IMR-90 (cell line): ENCODE results near the gene ALK. TPM values are rescaled to one million over a fixed set of nuclear protein-coding genes. Genes with fewer than 3 reads are reported as not detected.

ENCODE experiments used
- ATAC-seq: fragments of 200-7000 bp; cut with Tn5 transposase; 2 replicates; pipeline ENCODE4 v1.9.1; 2020; ENCODE audit warnings: low read depth, mild to moderate bottlenecking, moderate library complexity
- BruUV-seq: library from RNA; stranded (reverse); fragments of 400-500 nt; replicated peaks from 2 replicates; lab custom pipeline; 2021; lab: Mats Ljungman, UMichigan
- CTCF ChIA-PET: fragments of 300-600 bp; formaldehyde crosslinking; extraction: SDS; loops from one replicate; lab custom pipeline; 2021; ENCODE audit warnings: antibody characterized with exemption; lab: Yijun Ruan, JAX
- POLR2A ChIA-PET: fragments of 300-600 bp; sonication (Branson Sonifier 250); formaldehyde crosslinking; loops from one replicate; lab custom pipeline; 2022; ENCODE audit warnings: antibody characterized with exemption; ENCODE audit not compliant: unreplicated experiment; lab: Charles Lee
- DNase-seq: peaks from one replicate; pipeline ENCODE4 v3.0.0; 2013
- H2AFZ ChIP-seq: replicated peaks from 2 replicates; pipeline ENCODE3; 2013; ENCODE audit warnings: low read length, mild to moderate bottlenecking; ENCODE audit not compliant: poor library complexity
- H2AK5ac ChIP-seq: 2 replicates; pipeline ENCODE4 v1.6.1; 2013; ENCODE audit warnings: low read depth, low read length, inconsistent platforms
- H2AK9ac ChIP-seq: replicated peaks from 2 replicates; pipeline ENCODE3; 2013; ENCODE audit warnings: mild to moderate bottlenecking, low read depth, low read length, moderate library complexity; ENCODE audit not compliant: poor library complexity
- H2BK120ac ChIP-seq: 2 replicates; pipeline ENCODE4 v1.6.1; 2013; ENCODE audit warnings: low read depth, low read length, inconsistent platforms
- H2BK15ac ChIP-seq: 3 replicates; pipeline ENCODE4 v1.6.1; 2013; ENCODE audit warnings: low read depth, low read length, inconsistent platforms
- H2BK20ac ChIP-seq: 2 replicates; pipeline ENCODE4 v1.6.1; 2013; ENCODE audit warnings: low read depth, mild to moderate bottlenecking, inconsistent platforms, low read length, moderate library complexity
- H2BK5ac ChIP-seq: 2 replicates; pipeline ENCODE4 v1.6.1; 2013; ENCODE audit warnings: mild to moderate bottlenecking, low read depth, low read length, inconsistent platforms; ENCODE audit not compliant: poor library complexity, severe bottlenecking
- H3K14ac ChIP-seq: replicated peaks from 2 replicates; pipeline ENCODE4 v1.6.1; 2013; ENCODE audit warnings: low read depth, low read length, inconsistent platforms
- H3K18ac ChIP-seq: 2 replicates; pipeline ENCODE4 v1.6.1; 2013; ENCODE audit warnings: low read depth, low read length, control low read depth
- H3K23ac ChIP-seq: 2 replicates; pipeline ENCODE4 v1.6.1; 2013; ENCODE audit warnings: low read depth, low read length, inconsistent platforms
- H3K27ac ChIP-seq: 2 replicates; pipeline ENCODE4 v1.5.1; 2013; ENCODE audit warnings: mild to moderate bottlenecking, control low read depth, low read length; ENCODE audit not compliant: insufficient read depth
- H3K27me3 ChIP-seq: 2 replicates; pipeline ENCODE4 v1.6.1; 2013; ENCODE audit warnings: low read length; ENCODE audit not compliant: control insufficient read depth, insufficient read depth
- H3K36me3 ChIP-seq: 2 replicates; pipeline ENCODE4 v1.6.1; 2013; ENCODE audit warnings: low read length, mixed read lengths; ENCODE audit not compliant: control insufficient read depth, insufficient read depth
- H3K4ac ChIP-seq: 2 replicates; pipeline ENCODE4 v1.6.1; 2013; ENCODE audit warnings: low read depth, low read length, inconsistent platforms
- H3K4me1 ChIP-seq: 2 replicates; pipeline ENCODE4 v1.6.1; 2013; ENCODE audit warnings: low read length, mixed read lengths; ENCODE audit not compliant: control insufficient read depth, insufficient read depth
- H3K4me2 ChIP-seq: 2 replicates; pipeline ENCODE4 v1.6.1; 2013; ENCODE audit warnings: low read depth, mild to moderate bottlenecking, control low read depth, low read length, moderate library complexity
- H3K4me3 ChIP-seq: 2 replicates; pipeline ENCODE4 v1.5.1; 2013; ENCODE audit warnings: low read depth, mild to moderate bottlenecking, control low read depth, low read length, moderate library complexity; ENCODE audit not compliant: insufficient read depth
- H3K56ac ChIP-seq: 2 replicates; pipeline ENCODE4 v1.6.1; 2013; ENCODE audit warnings: low read length, inconsistent platforms; ENCODE audit not compliant: insufficient read depth; ENCODE audit errors: extremely low read depth
- H3K79me1 ChIP-seq, 2 experiments: 2 replicates each; pipeline ENCODE4 v1.6.1; 2013; ENCODE audit warnings: low read length in 2 of 2, inconsistent platforms in 1 of 2, low read depth in 1 of 2
- H3K9ac ChIP-seq: 2 replicates; pipeline ENCODE4 v1.6.1; 2013; ENCODE audit warnings: low read depth, low read length, control low read depth
- H3K9me1 ChIP-seq: 2 replicates; pipeline ENCODE4 v1.6.1; 2013; ENCODE audit warnings: low read length, inconsistent platforms; ENCODE audit not compliant: insufficient read depth
- H3K9me3 ChIP-seq: 2 replicates; pipeline ENCODE4 v1.6.1; 2013; ENCODE audit warnings: low read length; ENCODE audit not compliant: control insufficient read depth, insufficient read depth
- H4K20me1 ChIP-seq: 2 replicates; pipeline ENCODE4 v1.6.1; 2013; ENCODE audit warnings: low read length, inconsistent platforms; ENCODE audit not compliant: insufficient read depth
- H4K5ac ChIP-seq: 2 replicates; pipeline ENCODE4 v1.6.1; 2013; ENCODE audit warnings: mild to moderate bottlenecking, low read depth, low read length, control low read depth
- H4K8ac ChIP-seq, 2 experiments: 2 replicates each; pipeline ENCODE4 v1.6.1; 2013; ENCODE audit warnings: low read depth in 2 of 2, low read length in 2 of 2, control low read depth in 1 of 2, inconsistent platforms in 1 of 2
- H4K91ac ChIP-seq: 2 replicates; pipeline ENCODE4 v1.6.1; 2013; ENCODE audit warnings: low read depth, low read length, inconsistent platforms; ENCODE audit not compliant: insufficient read depth
- BHLHE40 ChIP-seq: fragments of 150-350 bp; IDR thresholded peaks from 2 replicates; pipeline ENCODE4 v1.6.1; 2016; ENCODE audit warnings: mild to moderate bottlenecking, low read depth, low read length
- CHD1 ChIP-seq: IDR thresholded peaks from 2 replicates; pipeline ENCODE4 v1.6.1; 2012; ENCODE audit warnings: low read depth, low read length, improper control_type of control experiment
- MAFK ChIP-seq: IDR thresholded peaks from 2 replicates; pipeline ENCODE4 v1.6.1; 2012; ENCODE audit warnings: low read depth, low read length, improper control_type of control experiment
- NFE2L2 ChIP-seq: fragments of 150-350 bp; IDR thresholded peaks from 2 replicates; pipeline ENCODE4 v1.6.1; 2016; ENCODE audit warnings: low read depth, mild to moderate bottlenecking, low read length
- POLR2A ChIP-seq: IDR thresholded peaks from 2 replicates; pipeline ENCODE4 v1.6.1; 2012; ENCODE audit warnings: mild to moderate bottlenecking, low read depth, low read length
- RAD21 ChIP-seq: IDR thresholded peaks from 2 replicates; pipeline ENCODE4 v1.6.1; 2012; ENCODE audit warnings: low read length, improper control_type of control experiment
- SMC3 ChIP-seq: fragments of 150-350 bp; IDR thresholded peaks from 2 replicates; pipeline ENCODE4 v1.6.1; 2016; ENCODE audit warnings: low read depth, mild to moderate bottlenecking, antibody characterized with exemption, low read length, moderate library complexity
- WGBS, 2 experiments: methylation state at CpG; one replicate each; pipeline versions ENCODE4 v1.1.5 to v1.1.7; 2013; ENCODE audit warnings: missing lambda C conversion rate in 2 of 2; ENCODE audit not compliant: insufficient read length in 1 of 2; ENCODE audit errors: extremely low coverage in 2 of 2; 5-methylcytosine and 5-hydroxymethylcytosine counted together
- dilution Hi-C: fragments of 300-500 bp; cut with HindIII; formaldehyde crosslinking; loops from one replicate; pipeline ENCODE4 v1.14.3; 2018; ENCODE audit warnings: low sequenced_read_pairs; ENCODE audit not compliant: unreplicated experiment
- in situ Hi-C: fragments of 300-500 bp; cut with MboI; formaldehyde crosslinking; loops from 3 replicates; pipeline ENCODE4 v1.14.3; 2019; ENCODE audit warnings: low sequenced_read_pairs, inconsistent platforms, mixed read lengths
- intact Hi-C: fragments of 100-400 bp; cut with micrococcal nuclease; formaldehyde crosslinking; loops from 2 replicates; pipeline ENCODE4 v1.10.0; 2022
- polyA plus RNA-seq, 3 experiments: library from polyadenylated mRNA; depleted of rRNA; stranded (reverse); fragments of >200 nt; gene quantifications; 2 replicates each; pipeline ENCODE4 v1.2.3, GENCODE V29; 2012; ENCODE audit warnings: low replicate concordance in 1 of 3
- total RNA-seq: library from RNA; depleted of rRNA; stranded (reverse); fragments of >200 nt; gene quantifications from 2 replicates; pipeline ENCODE4 v1.2.3, GENCODE V29; 2012
- TF ChIP-seq, protein P1 (sequence below): fragments of 150-350 bp; IDR thresholded peaks from 2 replicates; pipeline ENCODE4 v1.6.1; 2016; ENCODE audit warnings: low read depth, mild to moderate bottlenecking, low read length, moderate library complexity, borderline replicate concordance
- TF ChIP-seq, protein P2 (sequence below): conservative IDR thresholded peaks from 2 replicates; pipeline ENCODE4 v1.5.1; 2012; ENCODE audit warnings: mild to moderate bottlenecking, low read depth, low read length, improper control_type of control experiment

The ALK gene
- total and polyA plus RNA-seq, 2 of the 4 experiments (the other 2 are of a cell fraction), result not detected

DNA sequence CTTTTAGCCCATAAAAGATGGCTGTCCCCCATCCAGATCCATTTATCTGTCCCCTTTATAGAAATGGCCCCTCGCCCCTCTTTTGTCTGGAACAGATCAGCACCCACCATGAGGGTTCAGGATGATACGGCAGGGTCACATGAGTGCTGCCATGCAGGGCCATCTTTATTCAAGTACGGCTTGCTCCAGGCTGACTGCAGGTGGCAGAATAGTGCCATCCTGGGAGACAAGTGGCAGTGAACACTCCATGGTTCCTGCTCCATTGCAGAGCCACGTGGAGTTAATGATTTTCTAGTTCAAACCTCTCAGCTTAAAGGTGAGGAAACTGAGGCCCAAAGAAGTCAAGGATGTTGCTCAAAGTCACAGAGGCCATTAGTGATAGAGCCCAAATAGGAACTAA, 625.5 kb downstream of the ALK start:
- H3K23ac ChIP-seq, result no peak overlapping the region
- no peaks in the 10 kb centered on the region for H3K9me3 ChIP-seq
- H4K8ac ChIP-seq, result no peak overlapping the region
- no peaks in the 10 kb centered on the region for H3K9me1 ChIP-seq
- 13% methylated on average over 3 of the region's 4 CpGs; no CpG with 5 or more reads in 1 of the 2 experiments for WGBS, 2 experiments
- H3K56ac ChIP-seq, result no peak overlapping the region
- H3K79me1 ChIP-seq, result no peaks in the 10 kb centered on the region
- ChIA-PET POLR2A (no interaction called here), CTCF (interaction anchor here (1.1 kb wide), 1 partner anchor 12 kb away, joined by 3 read pairs; no protein-coding TSS in a partner anchor)
- H3K4ac ChIP-seq, result no peak overlapping the region
- H2BK120ac ChIP-seq, result no peak overlapping the region
- no peak overlapping the region for H2BK15ac ChIP-seq
- H3K14ac ChIP-seq, result no peak overlapping the region
- no peak overlapping the region for H3K18ac ChIP-seq
- H4K5ac ChIP-seq, result no peak overlapping the region
- dilution Hi-C loops (no loop called here), intact Hi-C loops (loop anchor here (2.0 to 10.0 kb wide), 2 partner anchors 545 to 629 kb away; partner anchors contain the start of gene ALK), in situ Hi-C loops (no loop called here)
- peak; percentile 65 for ATAC-seq
- H2BK5ac ChIP-seq, result no peak overlapping the region
- H3K27me3 ChIP-seq, result peaks cover 5% of the 10 kb centered on the region; the same call in 1 of the 2 replicates
- no peak overlapping the region for H3K27ac ChIP-seq
- no peak overlapping the region for H2AFZ ChIP-seq
- H3K36me3 ChIP-seq, result no peaks in the 10 kb centered on the region
- H3K4me1 ChIP-seq, result no peaks in the 10 kb centered on the region
- H3K9ac ChIP-seq, result no peak overlapping the region
- TF ChIP-seq CHD1 (no peak), POLR2A (no peak), NFE2L2 (no peak), RAD21 (peak; percentile 60), BHLHE40 (no peak), MAFK (no peak), SMC3 (peak; percentile 33; the same call in 1 of the 2 replicates)
- TF ChIP-seq, protein P1, sequence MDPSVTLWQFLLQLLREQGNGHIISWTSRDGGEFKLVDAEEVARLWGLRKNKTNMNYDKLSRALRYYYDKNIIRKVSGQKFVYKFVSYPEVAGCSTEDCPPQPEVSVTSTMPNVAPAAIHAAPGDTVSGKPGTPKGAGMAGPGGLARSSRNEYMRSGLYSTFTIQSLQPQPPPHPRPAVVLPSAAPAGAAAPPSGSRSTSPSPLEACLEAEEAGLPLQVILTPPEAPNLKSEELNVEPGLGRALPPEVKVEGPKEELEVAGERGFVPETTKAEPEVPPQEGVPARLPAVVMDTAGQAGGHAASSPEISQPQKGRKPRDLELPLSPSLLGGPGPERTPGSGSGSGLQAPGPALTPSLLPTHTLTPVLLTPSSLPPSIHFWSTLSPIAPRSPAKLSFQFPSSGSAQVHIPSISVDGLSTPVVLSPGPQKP, result no peak
- TF ChIP-seq, protein P2, sequence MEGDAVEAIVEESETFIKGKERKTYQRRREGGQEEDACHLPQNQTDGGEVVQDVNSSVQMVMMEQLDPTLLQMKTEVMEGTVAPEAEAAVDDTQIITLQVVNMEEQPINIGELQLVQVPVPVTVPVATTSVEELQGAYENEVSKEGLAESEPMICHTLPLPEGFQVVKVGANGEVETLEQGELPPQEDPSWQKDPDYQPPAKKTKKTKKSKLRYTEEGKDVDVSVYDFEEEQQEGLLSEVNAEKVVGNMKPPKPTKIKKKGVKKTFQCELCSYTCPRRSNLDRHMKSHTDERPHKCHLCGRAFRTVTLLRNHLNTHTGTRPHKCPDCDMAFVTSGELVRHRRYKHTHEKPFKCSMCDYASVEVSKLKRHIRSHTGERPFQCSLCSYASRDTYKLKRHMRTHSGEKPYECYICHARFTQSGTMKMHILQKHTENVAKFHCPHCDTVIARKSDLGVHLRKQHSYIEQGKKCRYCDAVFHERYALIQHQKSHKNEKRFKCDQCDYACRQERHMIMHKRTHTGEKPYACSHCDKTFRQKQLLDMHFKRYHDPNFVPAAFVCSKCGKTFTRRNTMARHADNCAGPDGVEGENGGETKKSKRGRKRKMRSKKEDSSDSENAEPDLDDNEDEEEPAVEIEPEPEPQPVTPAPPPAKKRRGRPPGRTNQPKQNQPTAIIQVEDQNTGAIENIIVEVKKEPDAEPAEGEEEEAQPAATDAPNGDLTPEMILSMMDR, result peak; percentile 41
- H4K20me1 ChIP-seq, result no peaks in the 10 kb centered on the region
- no peak overlapping the region for H2AK5ac ChIP-seq
- no TSS peak for BruUV-seq
- no peak overlapping the region for H3K4me3 ChIP-seq
- H2AK9ac ChIP-seq, result no peak overlapping the region
- no peak overlapping the region for H3K4me2 ChIP-seq
- no peak overlapping the region for H2BK20ac ChIP-seq
- no peak overlapping the region for H4K91ac ChIP-seq
- peak; percentile 26 for DNase-seq
